Hepatocyte (in vitro differentiated cells): ENCODE results near the gene MBD3L1.

Experiments
- EZH2phosphoT487 ChIP-seq: fragments of 200-600 bp; sonication (generic); IDR thresholded peaks from one replicate; pipeline ENCODE4 v1.6.1; 2018; ENCODE audit warnings: antibody characterized with exemption, mild to moderate bottlenecking, low read depth, moderate library complexity; ENCODE audit not compliant: unreplicated experiment, severe bottlenecking
- TF ChIP-seq, protein P1 (sequence below): fragments of 200-600 bp; sonication (generic); IDR thresholded peaks from 2 replicates; pipeline ENCODE4 v1.5.1; 2016; ENCODE audit warnings: antibody characterized with exemption, mild to moderate bottlenecking; ENCODE audit not compliant: poor library complexity

DNA sequence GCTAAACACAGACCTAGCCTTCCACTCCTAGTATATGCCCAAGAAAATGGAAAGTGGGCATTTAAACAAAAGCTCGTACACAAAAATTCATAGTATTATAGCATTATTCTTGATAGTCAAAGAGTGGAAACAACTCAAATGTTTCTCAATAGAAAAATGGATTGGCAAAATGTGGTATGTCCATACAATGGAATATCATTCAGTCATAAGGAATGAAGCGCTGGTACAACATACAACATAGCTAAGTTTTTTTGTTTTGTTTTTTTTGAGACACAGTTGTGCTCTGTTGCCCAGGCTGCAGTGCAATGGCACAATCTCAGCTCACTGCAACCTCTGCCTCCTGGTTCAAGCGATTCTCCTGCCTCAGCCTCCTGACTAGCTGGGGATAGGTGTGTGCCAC, 11.9 kb upstream of the MBD3L1 start:
- TF ChIP-seq, protein P1, sequence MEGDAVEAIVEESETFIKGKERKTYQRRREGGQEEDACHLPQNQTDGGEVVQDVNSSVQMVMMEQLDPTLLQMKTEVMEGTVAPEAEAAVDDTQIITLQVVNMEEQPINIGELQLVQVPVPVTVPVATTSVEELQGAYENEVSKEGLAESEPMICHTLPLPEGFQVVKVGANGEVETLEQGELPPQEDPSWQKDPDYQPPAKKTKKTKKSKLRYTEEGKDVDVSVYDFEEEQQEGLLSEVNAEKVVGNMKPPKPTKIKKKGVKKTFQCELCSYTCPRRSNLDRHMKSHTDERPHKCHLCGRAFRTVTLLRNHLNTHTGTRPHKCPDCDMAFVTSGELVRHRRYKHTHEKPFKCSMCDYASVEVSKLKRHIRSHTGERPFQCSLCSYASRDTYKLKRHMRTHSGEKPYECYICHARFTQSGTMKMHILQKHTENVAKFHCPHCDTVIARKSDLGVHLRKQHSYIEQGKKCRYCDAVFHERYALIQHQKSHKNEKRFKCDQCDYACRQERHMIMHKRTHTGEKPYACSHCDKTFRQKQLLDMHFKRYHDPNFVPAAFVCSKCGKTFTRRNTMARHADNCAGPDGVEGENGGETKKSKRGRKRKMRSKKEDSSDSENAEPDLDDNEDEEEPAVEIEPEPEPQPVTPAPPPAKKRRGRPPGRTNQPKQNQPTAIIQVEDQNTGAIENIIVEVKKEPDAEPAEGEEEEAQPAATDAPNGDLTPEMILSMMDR: no peak
- no peak for TF ChIP-seq EZH2phosphoT487
